Epidermal melanocyte (primary cell): Measurements from ENCODE around the gene SZT2.

Experiments
- DNase-seq: peaks from one replicate; pipeline ENCODE4 v3.0.0; 2011; ENCODE audit warnings: low spot score; ENCODE audit not compliant: insufficient read length

SZT2 gene

DNA sequence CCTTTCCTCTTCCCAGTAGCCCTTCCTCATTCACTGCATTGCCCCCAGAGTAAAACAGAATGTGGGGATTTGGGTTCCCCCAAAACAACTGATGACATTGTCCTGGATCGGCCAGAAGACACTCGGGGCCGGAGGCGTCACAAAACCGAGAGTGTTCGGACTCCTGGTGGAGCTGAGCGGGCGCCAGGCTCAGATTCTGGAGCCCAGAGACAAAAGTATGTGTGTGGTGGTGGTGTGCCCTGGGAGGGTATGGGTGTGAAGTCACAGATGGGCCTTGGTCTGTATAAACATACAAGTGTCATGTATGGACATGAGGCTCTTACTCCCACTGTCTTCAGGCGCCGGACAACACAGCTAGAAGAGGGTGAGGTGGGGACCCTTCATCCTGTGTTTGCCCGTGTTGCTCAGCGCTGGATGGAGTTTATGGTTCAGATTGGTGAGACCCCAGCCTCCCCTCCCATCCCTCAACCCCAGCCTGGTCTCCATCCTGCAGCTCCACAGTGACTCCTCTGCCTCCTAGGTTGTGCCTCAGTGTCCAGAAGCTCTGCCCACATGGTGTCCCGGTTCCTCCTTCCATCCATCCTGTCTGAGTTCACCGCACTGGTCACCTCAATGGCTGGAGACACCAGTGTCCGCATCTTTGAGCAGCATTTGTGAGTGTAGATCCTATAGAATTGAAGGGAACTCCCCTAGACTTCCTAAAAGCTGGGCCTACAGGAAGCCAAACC lies 51.6 kb downstream of the SZT2 start:
- no peak for DNase-seq

- DNase-seq: no peak
These were observed 52.4 kb downstream of the SZT2 start for GRCh38 chr1:43441894-43442637.

GRCh38 chr1:43442756-43443155 lies 53.1 kb downstream of the SZT2 start:
- DNase-seq: no peak

- no peak for DNase-seq
These were observed 53.7 kb downstream of the SZT2 start for GRCh38 chr1:43443197-43443946.

GRCh38 chr1:43444151-43444828 lies 54.6 kb downstream of the SZT2 start:
- no peak for DNase-seq

DNA sequence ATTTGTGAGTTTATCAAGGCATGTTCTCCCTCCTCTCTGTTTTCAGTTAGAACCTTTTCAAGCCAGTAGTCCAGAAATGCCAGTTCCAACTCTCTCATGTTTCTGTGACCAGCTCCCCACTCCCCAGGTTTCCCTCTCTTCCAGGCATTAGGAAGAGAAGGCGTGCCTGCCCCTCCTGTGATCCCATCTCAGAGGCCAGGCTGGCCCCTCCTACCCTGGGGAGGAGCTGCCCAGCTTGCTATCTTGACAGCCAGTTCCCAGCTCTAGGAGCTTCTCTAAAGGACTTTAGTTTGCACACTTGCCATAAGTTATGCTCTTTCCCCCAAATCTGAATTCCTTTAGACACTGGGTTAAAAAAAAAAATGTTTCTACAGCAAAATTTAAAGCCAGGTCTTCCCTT lies 55.1 kb downstream of the SZT2 start:
- DNase-seq: no peak

DNA sequence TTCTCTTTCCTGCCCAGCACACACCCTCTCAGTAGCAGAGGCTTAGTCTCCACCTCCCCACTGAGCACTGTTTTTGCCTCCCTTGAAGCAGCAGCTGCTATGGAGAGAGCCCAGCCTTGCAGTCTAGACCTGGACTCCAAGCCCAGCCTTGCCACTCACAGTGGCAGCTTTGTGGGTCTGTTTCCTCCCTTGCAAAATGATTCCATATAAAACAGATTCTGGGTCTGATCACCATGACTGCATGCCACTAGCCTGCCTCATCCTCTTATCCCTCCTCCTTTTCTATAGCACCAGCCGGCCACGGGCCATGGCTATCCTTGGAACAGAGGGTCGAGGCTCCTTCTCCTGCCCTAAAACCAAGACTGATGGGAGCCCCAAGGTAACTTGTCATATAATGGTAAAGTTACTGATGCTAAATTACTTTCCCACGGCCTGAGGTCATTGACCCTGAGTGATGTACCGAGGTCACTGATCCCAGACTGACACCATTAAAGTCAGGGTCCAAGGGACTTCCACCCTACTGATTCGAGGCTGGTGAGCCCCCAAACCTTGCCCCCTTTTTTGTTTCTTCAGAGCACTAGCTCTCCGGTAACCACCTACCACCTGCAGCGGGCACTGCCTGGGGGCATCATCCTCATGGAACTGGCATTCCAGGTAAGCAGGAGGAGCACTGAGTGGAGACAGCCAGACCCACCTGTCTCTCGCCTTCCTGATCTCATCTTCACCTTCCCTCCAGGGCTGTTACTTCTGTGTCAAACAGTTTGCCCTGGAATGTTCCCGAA lies 56.1 kb downstream of the SZT2 start:
- DNase-seq: no peak

DNA sequence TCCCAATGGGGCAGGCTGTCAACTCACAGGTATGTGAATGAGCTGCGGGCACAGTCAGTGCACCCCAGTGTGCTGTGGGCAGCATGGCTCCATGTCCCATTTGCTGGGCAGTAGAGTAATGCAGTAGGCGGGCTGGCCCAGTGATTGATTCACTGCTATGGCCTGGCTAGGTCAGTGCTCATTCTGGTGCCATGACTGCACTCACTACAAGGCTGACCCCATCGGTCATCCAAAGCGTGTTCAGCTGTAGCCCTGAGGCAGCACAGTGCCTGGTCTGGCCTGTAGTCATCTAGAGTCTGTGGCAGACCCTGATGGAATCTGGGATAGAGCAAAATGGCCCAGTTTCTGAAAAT lies 56.7 kb downstream of the SZT2 start:
- no peak for DNase-seq

DNA sequence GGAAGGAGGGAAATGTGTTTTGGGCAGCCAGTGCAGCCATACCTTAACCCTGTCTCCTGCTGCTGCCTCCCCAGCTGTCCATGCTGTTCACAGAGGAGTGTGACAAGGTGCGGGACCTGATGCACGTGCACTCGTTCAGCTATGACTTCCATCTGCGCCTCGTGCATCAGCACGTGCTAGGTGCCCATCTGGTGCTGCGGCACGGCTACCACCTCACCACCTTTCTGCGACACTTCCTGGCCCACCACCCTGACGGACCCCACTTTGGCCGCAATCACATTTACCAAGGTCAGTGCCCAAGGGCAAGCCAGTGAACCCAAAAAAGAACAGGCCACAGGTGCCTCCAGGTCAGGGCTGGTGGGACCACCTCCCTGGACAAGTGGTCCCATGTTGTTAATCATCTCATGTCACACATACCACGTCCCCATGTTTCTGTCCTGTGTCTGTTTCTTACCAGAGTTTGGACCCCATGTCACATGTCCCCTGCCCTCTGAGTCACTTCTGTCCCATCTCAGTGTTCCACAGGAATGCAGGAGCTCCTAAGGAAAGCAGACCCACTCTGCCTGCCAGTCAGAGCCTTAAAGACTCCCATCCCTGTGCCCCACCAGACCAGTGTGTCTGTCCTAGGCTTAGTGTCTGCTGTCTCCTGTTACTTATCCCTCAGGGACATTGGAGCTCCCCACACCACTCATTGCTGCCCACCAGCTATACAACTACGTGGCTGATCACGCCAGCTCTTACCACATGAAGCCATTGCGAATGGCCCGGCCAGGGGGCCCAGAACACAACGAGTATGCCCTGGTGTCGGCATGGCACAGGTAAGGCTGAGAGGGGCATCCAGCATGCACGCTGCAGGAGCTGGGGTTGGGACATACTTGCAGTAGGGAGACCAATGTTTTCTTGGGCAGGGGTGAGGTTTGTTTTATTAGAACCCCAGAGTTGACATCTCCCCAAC lies 57.5 kb downstream of the SZT2 start:
- no peak for DNase-seq

DNA sequence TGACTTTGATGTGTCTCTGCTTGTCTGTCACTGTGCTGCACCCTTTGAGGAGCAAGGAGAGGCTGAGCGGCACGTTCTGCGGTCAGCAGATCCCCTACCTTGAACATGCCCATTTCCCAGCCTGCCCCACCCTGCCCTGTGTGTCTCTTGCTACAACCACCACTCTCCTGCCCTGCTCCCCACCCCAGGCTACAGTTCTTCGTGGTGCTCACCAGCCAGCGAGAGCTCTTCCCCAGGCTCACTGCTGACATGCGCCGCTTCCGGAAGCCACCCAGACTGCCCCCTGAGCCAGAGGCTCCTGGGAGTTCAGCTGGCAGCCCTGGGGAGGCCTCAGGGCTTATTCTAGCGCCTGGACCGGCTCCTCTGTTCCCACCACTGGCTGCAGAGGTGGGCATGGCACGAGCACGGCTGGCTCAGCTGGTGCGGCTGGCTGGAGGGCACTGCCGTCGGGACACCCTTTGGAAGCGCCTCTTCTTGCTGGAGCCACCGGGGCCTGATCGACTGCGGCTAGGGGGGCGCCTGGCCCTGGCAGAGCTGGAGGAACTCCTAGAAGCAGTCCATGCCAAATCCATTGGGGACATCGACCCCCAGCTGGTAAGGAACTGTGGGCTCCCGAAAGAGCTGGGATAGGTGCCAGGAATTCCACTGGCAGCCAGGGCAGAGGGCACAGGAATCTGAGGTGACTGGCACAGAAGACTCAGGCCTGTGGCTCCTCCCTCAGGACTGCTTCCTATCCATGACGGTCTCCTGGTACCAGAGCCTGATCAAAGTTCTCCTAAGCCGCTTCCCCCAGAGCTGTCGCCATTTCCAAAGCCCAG lies 58.4 kb downstream of the SZT2 start:
- DNase-seq: no peak

DNA sequence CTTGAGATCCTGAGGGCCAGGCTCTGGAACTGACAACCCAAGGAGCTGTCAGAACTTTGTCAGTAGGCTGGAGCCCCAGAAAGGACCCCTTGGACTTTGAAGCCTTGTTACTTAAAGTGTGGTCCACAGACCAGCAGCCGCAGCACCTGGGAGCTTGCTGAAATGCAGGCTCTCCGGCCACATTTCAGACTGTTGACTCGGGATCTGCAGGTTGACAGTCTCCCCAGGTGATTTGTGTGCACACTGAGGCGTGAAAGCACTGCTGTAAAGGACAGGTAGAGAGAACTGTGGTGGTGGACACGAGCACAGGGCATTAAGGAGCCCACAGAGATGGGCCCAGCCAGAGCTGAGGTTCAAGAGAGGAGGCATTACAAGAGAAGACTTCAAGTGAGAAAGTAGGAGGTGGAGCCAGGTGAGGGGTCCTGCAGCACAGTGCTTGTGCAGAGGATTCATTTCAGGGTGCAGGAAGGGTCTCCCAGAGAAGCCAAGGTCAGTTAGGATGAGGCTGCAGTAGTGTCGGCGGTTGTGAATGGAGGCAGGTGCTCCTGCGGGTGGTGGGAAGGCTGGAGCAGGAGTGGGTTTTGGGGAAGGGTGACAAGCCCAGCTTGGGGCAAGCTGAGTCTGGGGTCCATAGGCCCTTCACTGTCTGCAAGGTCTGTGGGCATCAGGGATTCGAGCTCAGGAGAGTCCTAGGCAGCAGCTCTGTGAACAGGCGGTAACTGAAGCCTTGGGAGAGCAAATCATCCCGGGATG lies 59.4 kb downstream of the SZT2 start:
- no peak for DNase-seq

GRCh38 chr1:43449708-43450069 lies 60.0 kb downstream of the SZT2 start:
- DNase-seq: no peak

DNA sequence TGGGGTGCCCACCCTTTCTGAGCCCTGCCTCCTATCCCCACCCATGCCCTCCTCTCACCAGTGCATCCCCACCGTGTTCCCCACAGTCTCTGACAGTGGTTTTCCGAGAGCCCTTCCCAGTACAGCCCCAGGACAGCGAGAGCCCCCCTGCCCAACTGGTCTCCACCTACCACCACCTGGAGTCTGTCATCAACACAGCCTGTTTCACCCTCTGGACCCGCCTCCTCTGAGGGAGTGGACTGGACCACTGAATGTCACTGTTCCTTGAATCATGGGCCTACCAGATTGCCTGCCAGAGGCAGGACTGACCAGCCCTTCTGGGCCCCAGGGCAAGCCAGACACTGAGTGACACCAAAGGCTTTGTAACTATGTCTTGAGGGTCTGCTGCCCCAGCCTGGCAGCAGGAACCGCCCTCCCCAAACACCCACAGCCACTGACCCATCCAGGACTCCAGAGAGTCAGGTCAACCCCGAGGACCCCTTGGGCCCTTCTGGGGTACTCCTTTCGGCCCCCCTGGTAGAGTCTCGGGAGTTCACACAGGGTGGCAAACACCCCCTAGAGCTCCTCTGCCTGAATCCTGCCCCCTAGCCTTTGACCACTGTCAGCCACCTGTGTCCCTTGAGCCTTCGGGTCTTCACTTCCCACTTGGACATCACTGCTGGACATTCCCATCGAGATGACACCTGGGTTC lies 60.7 kb downstream of the SZT2 start:
- no peak for DNase-seq

- no peak for DNase-seq
These were observed 61.5 kb downstream of the SZT2 start for GRCh38 chr1:43451157-43451591.

DNA sequence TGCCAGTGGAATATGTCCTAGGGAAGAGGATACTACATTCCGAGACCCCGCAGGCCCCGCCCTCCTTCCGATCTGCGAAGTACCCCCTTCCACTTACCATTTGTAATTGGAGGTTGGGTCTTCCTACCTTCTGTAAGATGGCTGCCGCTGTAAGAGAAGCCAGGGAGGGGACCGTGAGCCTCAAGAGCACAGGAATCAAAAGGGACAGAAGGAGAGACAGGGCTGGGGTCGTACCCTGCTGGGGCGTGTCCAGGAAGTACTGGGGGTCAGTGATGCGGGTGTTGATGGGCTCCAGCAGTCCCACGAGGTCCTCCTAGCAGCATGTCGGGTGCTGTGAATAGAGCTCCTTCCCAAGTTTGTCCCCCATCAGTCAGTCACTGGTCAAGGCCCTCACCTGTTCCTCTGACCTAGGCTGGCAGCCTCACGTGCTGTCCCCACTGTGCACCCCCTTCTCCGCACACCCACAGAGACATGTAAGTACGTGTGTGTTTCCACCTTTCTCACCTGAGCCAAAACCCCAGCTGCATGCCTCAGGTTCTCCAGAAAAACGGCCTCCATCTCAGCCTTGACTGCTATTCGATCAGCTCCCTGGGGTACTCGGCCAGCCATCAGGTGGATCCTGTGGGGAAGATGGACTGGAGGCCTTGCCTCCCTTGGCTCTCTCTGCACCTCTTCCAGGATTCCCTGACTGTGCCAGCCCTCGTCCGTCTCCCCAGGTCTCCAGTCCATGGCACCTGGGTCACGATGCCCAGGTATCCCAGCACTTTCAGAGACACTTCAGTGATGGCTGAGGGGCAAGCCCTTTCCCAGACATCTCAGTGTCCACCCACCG lies 62.2 kb downstream of the SZT2 start:
- no peak for DNase-seq

DNA sequence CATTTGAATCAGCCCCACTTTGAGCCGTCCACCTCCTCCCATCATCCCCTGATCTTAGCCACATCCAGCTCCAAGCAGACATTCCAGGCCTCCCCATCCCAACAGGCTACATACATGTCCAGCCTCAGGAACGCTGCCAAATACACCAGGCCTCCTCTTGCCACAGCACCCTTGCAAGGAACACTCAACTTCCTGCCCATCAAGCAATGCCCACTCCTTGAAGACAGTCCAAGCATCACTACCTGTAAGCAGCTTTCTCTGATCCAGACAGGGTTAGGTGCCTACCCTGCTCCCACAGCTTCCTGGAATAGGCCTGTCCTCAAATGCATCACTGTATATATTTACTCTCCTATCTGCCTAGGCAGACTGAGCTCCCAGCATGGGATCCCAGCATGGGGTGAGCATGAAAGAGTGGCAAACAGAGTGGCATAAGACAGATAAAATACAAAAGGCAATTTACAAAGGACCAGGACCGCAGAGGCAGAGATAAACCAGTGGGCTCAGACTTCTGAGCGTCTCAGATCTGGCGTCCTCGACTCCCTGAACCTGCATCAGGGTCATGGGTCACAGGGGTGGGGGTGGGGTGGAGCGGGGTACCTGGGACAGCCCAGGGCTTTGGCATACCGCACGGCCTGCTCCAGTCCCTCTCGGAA lies 63.2 kb downstream of the SZT2 start:
- DNase-seq: no peak
